DND-41 (cell line): Measurements from ENCODE around the gene HPS1.

Experiments used
- ATAC-seq: fragments of 200-7000 bp; cut with Tn5 transposase; 3 replicates; pipeline ENCODE4 v1.9.1; 2021; ENCODE audit warnings: low read depth; ENCODE audit not compliant: insufficient read depth
- DNase-seq: peaks from one replicate; pipeline ENCODE4 v3.0.0-alpha.2; 2020
- H2AFZ ChIP-seq: 2 replicates; pipeline ENCODE4 v1.6.0; 2012; ENCODE audit warnings: low read depth, low read length
- H3K27ac ChIP-seq: 2 replicates; pipeline ENCODE4 v1.5.1; 2012; ENCODE audit warnings: low read length, inconsistent platforms
- H3K27me3 ChIP-seq: fragments of 200-600 bp; sonication (generic); 2 replicates; pipeline ENCODE4 v1.6.0; 2012; ENCODE audit warnings: low read length, mild to moderate bottlenecking, inconsistent platforms; ENCODE audit not compliant: insufficient read depth, poor library complexity
- H3K36me3 ChIP-seq: 2 replicates; pipeline ENCODE4 v1.5.1; 2012; ENCODE audit warnings: low read length, inconsistent platforms; ENCODE audit not compliant: insufficient read depth
- H3K4me1 ChIP-seq: 2 replicates; pipeline ENCODE4 v1.5.1; 2012; ENCODE audit warnings: mild to moderate bottlenecking, low read length; ENCODE audit not compliant: insufficient read depth
- H3K4me2 ChIP-seq: 2 replicates; pipeline ENCODE4 v1.6.0; 2012; ENCODE audit warnings: mild to moderate bottlenecking, moderate library complexity, low read length, inconsistent platforms; ENCODE audit not compliant: insufficient read depth
- H3K4me3 ChIP-seq, 2 experiments: fragments of 200-600 bp in 1 of 2; shearing (Covaris generic) in 1 of 2; 2 replicates each; pipeline ENCODE4 v1.5.1; 2012 to 2016; ENCODE audit warnings: inconsistent platforms in 2 of 2, low read length in 2 of 2, mild to moderate bottlenecking in 2 of 2, low read depth in 1 of 2, moderate library complexity in 1 of 2
- H3K79me2 ChIP-seq: 2 replicates; pipeline ENCODE4 v1.6.0; 2012; ENCODE audit warnings: low read length, inconsistent platforms; ENCODE audit not compliant: insufficient read depth
- H3K9ac ChIP-seq: 2 replicates; pipeline ENCODE4 v1.6.0; 2012; ENCODE audit warnings: low read depth, mild to moderate bottlenecking, inconsistent platforms, low read length, moderate library complexity
- H3K9me3 ChIP-seq: 2 replicates; pipeline ENCODE4 v1.5.1; 2012; ENCODE audit warnings: low read length, moderate library complexity, mild to moderate bottlenecking, inconsistent platforms; ENCODE audit not compliant: insufficient read depth, severe bottlenecking
- H4K20me1 ChIP-seq: 2 replicates; pipeline ENCODE4 v1.6.0; 2012; ENCODE audit warnings: low read length; ENCODE audit not compliant: insufficient read depth
- EZH2 ChIP-seq: IDR thresholded peaks from 3 replicates; pipeline ENCODE4 v1.6.1; 2012; ENCODE audit warnings: borderline replicate concordance, low read depth, mild to moderate bottlenecking, moderate library complexity, low read length, inconsistent platforms; ENCODE audit not compliant: severe bottlenecking
- TF ChIP-seq, protein P1 (sequence below): IDR thresholded peaks from 2 replicates; pipeline ENCODE4 v1.5.1; 2012; ENCODE audit warnings: borderline replicate concordance, low read length, moderate library complexity, mild to moderate bottlenecking; ENCODE audit not compliant: poor library complexity, severe bottlenecking; ENCODE audit errors: extremely low read depth

The HPS1 gene

DNA sequence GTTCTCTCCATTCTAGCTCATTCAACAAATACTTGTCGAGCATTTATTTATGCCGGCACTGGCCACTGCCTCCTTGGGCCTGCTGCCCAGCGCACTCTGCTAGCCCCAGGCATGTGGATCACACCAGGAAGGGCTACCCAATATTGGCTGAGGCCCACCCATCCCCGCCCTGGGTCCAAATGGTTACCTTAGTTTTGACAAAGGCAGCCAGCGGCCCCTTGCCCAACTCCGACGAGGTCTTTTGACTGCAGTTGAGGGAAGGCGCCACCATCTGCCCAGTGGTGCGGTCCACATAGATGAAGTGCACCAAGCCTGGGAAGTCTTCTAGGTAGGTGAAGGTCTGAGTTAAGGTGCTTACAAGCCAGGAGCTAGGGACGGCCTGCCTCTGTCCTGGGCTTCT, 24.6 kb downstream of the HPS1 start:
- TF ChIP-seq, protein P1, sequence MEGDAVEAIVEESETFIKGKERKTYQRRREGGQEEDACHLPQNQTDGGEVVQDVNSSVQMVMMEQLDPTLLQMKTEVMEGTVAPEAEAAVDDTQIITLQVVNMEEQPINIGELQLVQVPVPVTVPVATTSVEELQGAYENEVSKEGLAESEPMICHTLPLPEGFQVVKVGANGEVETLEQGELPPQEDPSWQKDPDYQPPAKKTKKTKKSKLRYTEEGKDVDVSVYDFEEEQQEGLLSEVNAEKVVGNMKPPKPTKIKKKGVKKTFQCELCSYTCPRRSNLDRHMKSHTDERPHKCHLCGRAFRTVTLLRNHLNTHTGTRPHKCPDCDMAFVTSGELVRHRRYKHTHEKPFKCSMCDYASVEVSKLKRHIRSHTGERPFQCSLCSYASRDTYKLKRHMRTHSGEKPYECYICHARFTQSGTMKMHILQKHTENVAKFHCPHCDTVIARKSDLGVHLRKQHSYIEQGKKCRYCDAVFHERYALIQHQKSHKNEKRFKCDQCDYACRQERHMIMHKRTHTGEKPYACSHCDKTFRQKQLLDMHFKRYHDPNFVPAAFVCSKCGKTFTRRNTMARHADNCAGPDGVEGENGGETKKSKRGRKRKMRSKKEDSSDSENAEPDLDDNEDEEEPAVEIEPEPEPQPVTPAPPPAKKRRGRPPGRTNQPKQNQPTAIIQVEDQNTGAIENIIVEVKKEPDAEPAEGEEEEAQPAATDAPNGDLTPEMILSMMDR, result no peak
- no peak for TF ChIP-seq EZH2
- no peak overlapping the region for H2AFZ ChIP-seq
- no peaks in the 10 kb centered on the region for H3K27me3 ChIP-seq
- H3K4me2 ChIP-seq, result no peak overlapping the region
- no peaks in the 10 kb centered on the region for H3K4me1 ChIP-seq
- H3K4me3 ChIP-seq, result no peak overlapping the region
- ATAC-seq (no peak), DNase-seq (no peak)
- no peak overlapping the region for H3K9ac ChIP-seq
- no peaks in the 10 kb centered on the region for H3K79me2 ChIP-seq
- no peaks in the 10 kb centered on the region for H3K9me3 ChIP-seq
- no peaks in the 10 kb centered on the region for H4K20me1 ChIP-seq
- peaks cover 49% of the 10 kb centered on the region for H3K36me3 ChIP-seq
- no peak overlapping the region for H3K27ac ChIP-seq

DNA sequence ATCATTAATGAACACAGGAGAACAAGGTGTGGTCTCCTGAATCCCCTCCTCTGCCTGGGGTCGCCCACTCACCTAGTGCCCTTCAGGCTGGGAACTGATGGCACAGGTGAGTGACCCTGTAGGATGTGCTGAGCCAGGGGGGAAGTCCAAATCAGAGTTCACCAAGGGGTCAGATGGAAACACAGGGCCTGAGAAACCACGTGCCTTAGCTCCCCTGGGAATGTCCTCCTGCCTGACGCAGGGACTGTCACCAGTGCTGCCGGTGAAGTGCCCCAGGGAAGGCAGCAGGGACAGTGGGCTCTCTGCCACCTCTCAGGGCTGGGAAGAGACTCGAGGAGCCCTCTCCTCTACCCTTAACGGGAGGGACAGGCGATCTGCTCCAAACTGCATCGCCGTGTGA, 25.9 kb downstream of the HPS1 start:
- Histone ChIP-seq H3K9me3 (no peaks in the 10 kb centered on the region), H3K4me1 (no peaks in the 10 kb centered on the region), H4K20me1 (no peaks in the 10 kb centered on the region), H3K79me2 (no peaks in the 10 kb centered on the region), H3K4me2 (no peak overlapping the region), H2AFZ (no peak overlapping the region), H3K9ac (no peak overlapping the region), H3K4me3 (no peak overlapping the region), H3K36me3 (peaks cover 42% of the 10 kb centered on the region), H3K27me3 (no peaks in the 10 kb centered on the region), H3K27ac (no peak overlapping the region)
- DNase-seq, result no peak
- ATAC-seq, result no peak
- no peak for TF ChIP-seq EZH2
- TF ChIP-seq, protein P1, result no peak

DNA sequence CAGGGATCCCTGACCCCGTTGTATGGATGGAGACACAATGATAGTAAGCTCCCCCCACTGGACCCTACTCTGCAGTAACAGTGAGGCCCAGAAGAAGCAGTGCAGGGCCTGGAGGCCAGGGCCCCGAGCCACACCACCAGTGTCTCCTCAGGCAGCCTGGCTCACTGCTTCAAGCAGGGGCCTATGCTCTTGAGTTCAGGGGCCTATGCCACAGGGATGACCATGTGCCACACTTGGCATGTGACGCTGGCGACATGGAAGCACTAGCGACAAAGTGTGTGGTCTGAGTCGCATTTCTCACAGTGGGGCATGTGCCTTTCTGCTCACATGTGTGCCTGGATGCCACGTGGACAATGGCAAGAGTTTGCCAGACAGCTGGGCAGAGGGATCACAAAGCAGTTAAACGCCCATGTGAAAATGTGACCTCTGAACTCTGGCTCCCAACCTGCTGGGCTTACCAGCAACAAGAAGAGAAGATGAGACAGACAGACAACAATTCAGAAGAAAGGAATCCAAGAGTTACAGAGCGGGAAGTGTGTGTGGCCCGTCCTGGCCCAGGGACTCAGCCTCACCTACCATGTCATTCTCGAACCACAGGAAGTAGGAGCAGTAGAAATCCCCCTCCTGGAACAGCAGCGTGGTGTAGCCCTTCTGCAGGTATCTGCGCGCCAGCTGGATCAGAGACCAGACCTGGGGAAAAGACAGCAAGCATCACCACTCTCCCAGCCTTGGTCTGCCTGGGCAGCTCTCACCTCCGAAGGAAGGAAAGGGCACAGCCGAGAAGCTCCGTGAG, 27.1 kb downstream of the HPS1 start:
- Histone ChIP-seq H3K4me2 (no peak overlapping the region), H3K4me3 (no peak overlapping the region), H3K4me1 (peaks cover 9% of the 10 kb centered on the region), H3K27ac (no peak overlapping the region), H3K27me3 (no peaks in the 10 kb centered on the region), H4K20me1 (no peaks in the 10 kb centered on the region), H3K36me3 (peaks cover 42% of the 10 kb centered on the region), H3K79me2 (no peaks in the 10 kb centered on the region), H3K9me3 (no peaks in the 10 kb centered on the region), H3K9ac (no peak overlapping the region), H2AFZ (no peak overlapping the region)
- no peak for ATAC-seq
- TF ChIP-seq, protein P1, result no peak
- TF ChIP-seq EZH2, result no peak
- no peak for DNase-seq
